ENCODE data around the gene ZNF823.

GRCh38 chr19:11694533-11695439 is 44.0 kb downstream of the ZNF823 start:
- TF ChIP-seq ZFP41 (tag by site-specific recombination; IDR thresholded peaks at IDR 0.05; ENCODE audit: borderline replicate concordance) (no peak), ZNF501 (tag by site-specific recombination; IDR thresholded peaks at IDR 0.05) (peak; percentile 31; the same call in 1 of the 2 replicates), REST (tag by site-specific recombination; IDR thresholded peaks at IDR 0.05) (no peak), SALL2 (tag by site-specific recombination; IDR thresholded peaks at IDR 0.05; ENCODE audit: borderline replicate concordance) (no peak), CTCF (tag by site-specific recombination; IDR thresholded peaks at IDR 0.05) (0 out of 2 replicates have a peak, but pooled peaks have one; percentile 40), HOXC10 (CRISPR knock-in tag; IDR thresholded peaks at IDR 0.05) (no peak), ZNF302 (tag by site-specific recombination; IDR thresholded peaks at IDR 0.05; ENCODE audit: low read depth) (no peak), ZNF610 (tag by site-specific recombination; IDR thresholded peaks at IDR 0.05; ENCODE audit: borderline replicate concordance) (no peak), SP2 (tag by site-specific recombination; IDR thresholded peaks at IDR 0.05) (peak; percentile 96), ZNF335 (tag by site-specific recombination; conservative IDR thresholded peaks at IDR 0.05) (peak; percentile 77), ZBTB26 (tag by site-specific recombination; optimal IDR thresholded peaks at IDR 0.05) (peak; percentile 49)

Data from HEK293 (cell line).